ENCODE results near the gene PC.
"Not testable (repeated sequence)": the region's sequence is repeated elsewhere in the genome, so short reads cannot be mapped to it uniquely, and the experiment has no call there.

- not testable (repeated sequence) for TF ChIP-seq CREB5 (CRISPR knock-in tag; IDR thresholded peaks at IDR 0.05; ENCODE audit: low read depth); ZFP30 (CRISPR knock-in tag; IDR thresholded peaks at IDR 0.05); TOX (CRISPR knock-in tag; IDR thresholded peaks at IDR 0.05; ENCODE audit: borderline replicate concordance); ZNF565 (CRISPR knock-in tag; conservative IDR thresholded peaks at IDR 0.05; ENCODE audit: low read depth); SNAI2 (CRISPR knock-in tag; IDR thresholded peaks at IDR 0.05); BACH2 (CRISPR knock-in tag; IDR thresholded peaks at IDR 0.05; ENCODE audit: borderline replicate concordance)
These were observed 133.6 kb downstream of the PC start for GRCh38 chr11:66824573-66824972.
